ENCODE data around the gene PPRC1. TPM values are rescaled to one million over a fixed set of nuclear protein-coding genes. Genes with fewer than 3 reads are reported as not detected.

Gene PPRC1
- total and polyA plus RNA-seq, 2 experiments from 2014 or later = 9.8 to 23.7 TPM

GRCh38 chr10:102191956-102192355 is 59.1 kb downstream of the PPRC1 start:
- no peaks in the 10 kb centered on the region for H3K9me2 ChIP-seq (replicated peaks; ENCODE audit: insufficient read depth)
- no peaks in the 10 kb centered on the region for H3K27me3 ChIP-seq
- no peaks in the 10 kb centered on the region for H3K36me3 ChIP-seq (replicated peaks; ENCODE audit: insufficient read depth, low read depth)
- no peak for DNase-seq (ENCODE audit: low spot score)
- H3K4me3 ChIP-seq = no peak overlapping the region
- WGBS (ENCODE audit: low lambda C conversion rate, missing lambda C conversion rate) = 82% methylated on average over 7 of the region's 7 CpGs
- H2AFZ ChIP-seq = no peak overlapping the region
- TF ChIP-seq EZH2 (IDR thresholded peaks at IDR 0.05; ENCODE audit: borderline replicate concordance) (no peak), CTCF (IDR thresholded peaks at IDR 0.05; ENCODE audit: poor library complexity) (no peak), EZH2phosphoT487 (IDR thresholded peaks at IDR 0.05; ENCODE audit: low read depth, severe bottlenecking, unreplicated experiment) (no peak)
- H3K79me2 ChIP-seq = no peaks in the 10 kb centered on the region
- no peak overlapping the region for H3K27ac ChIP-seq
- H3K9me3 ChIP-seq (ENCODE audit: low read depth) = no peaks in the 10 kb centered on the region
- H4K20me1 ChIP-seq (ENCODE audit: insufficient read depth, poor library complexity, severe bottlenecking) = no peaks in the 10 kb centered on the region
- no peaks in the 10 kb centered on the region for H3K4me1 ChIP-seq (ENCODE audit: insufficient read depth)
- H3K4me2 ChIP-seq = no peak overlapping the region

GRCh38 chr10:102195296-102195870 is 62.5 kb downstream of the PPRC1 start:
- Histone ChIP-seq H3K9me2 (replicated peaks; ENCODE audit: insufficient read depth) (no peaks in the 10 kb centered on the region), H2AFZ (no peak overlapping the region), H3K79me2 (no peaks in the 10 kb centered on the region), H3K27ac (no peak overlapping the region), H3K4me1 (ENCODE audit: insufficient read depth) (no peaks in the 10 kb centered on the region), H3K27me3 (no peaks in the 10 kb centered on the region), H4K20me1 (ENCODE audit: insufficient read depth, poor library complexity, severe bottlenecking) (no peaks in the 10 kb centered on the region), H3K9me3 (ENCODE audit: low read depth) (no peaks in the 10 kb centered on the region), H3K4me3 (no peak overlapping the region), H3K4me2 (no peak overlapping the region), H3K36me3 (replicated peaks; ENCODE audit: insufficient read depth, low read depth) (no peaks in the 10 kb centered on the region)
- WGBS (ENCODE audit: low lambda C conversion rate, missing lambda C conversion rate) = 84% methylated on average over 6 of the region's 6 CpGs
- DNase-seq (ENCODE audit: low spot score) = no peak
- no peak for TF ChIP-seq EZH2phosphoT487 (IDR thresholded peaks at IDR 0.05; ENCODE audit: low read depth, severe bottlenecking, unreplicated experiment)
- TF ChIP-seq EZH2 (IDR thresholded peaks at IDR 0.05; ENCODE audit: borderline replicate concordance) = no peak
- TF ChIP-seq CTCF (IDR thresholded peaks at IDR 0.05; ENCODE audit: poor library complexity) = no peak

- no peaks in the 10 kb centered on the region for H3K79me2 ChIP-seq
- H3K27me3 ChIP-seq = no peaks in the 10 kb centered on the region
- H3K9me3 ChIP-seq (ENCODE audit: low read depth) = no peaks in the 10 kb centered on the region
- no peaks in the 10 kb centered on the region for H3K4me1 ChIP-seq (ENCODE audit: insufficient read depth)
- 77% methylated on average over 2 of the region's 2 CpGs for WGBS (ENCODE audit: low lambda C conversion rate, missing lambda C conversion rate)
- H3K9me2 ChIP-seq (replicated peaks; ENCODE audit: insufficient read depth) = no peaks in the 10 kb centered on the region
- H3K36me3 ChIP-seq (replicated peaks; ENCODE audit: insufficient read depth, low read depth) = no peaks in the 10 kb centered on the region
- H2AFZ ChIP-seq = no peak overlapping the region
- no peaks in the 10 kb centered on the region for H4K20me1 ChIP-seq (ENCODE audit: insufficient read depth, poor library complexity, severe bottlenecking)
- no peak overlapping the region for H3K27ac ChIP-seq
- no peak overlapping the region for H3K4me3 ChIP-seq
- H3K4me2 ChIP-seq = no peak overlapping the region
- TF ChIP-seq EZH2 (IDR thresholded peaks at IDR 0.05; ENCODE audit: borderline replicate concordance) (no peak), EZH2phosphoT487 (IDR thresholded peaks at IDR 0.05; ENCODE audit: low read depth, severe bottlenecking, unreplicated experiment) (no peak), CTCF (IDR thresholded peaks at IDR 0.05; ENCODE audit: poor library complexity) (no peak)
- no peak for DNase-seq (ENCODE audit: low spot score)
Observed at GRCh38 chr10:102196893-102197292, 64.1 kb downstream of the PPRC1 start.

All from hepatocyte (in vitro differentiated cells).